ENCODE results near the gene LMF1.

Gene LMF1

DNA sequence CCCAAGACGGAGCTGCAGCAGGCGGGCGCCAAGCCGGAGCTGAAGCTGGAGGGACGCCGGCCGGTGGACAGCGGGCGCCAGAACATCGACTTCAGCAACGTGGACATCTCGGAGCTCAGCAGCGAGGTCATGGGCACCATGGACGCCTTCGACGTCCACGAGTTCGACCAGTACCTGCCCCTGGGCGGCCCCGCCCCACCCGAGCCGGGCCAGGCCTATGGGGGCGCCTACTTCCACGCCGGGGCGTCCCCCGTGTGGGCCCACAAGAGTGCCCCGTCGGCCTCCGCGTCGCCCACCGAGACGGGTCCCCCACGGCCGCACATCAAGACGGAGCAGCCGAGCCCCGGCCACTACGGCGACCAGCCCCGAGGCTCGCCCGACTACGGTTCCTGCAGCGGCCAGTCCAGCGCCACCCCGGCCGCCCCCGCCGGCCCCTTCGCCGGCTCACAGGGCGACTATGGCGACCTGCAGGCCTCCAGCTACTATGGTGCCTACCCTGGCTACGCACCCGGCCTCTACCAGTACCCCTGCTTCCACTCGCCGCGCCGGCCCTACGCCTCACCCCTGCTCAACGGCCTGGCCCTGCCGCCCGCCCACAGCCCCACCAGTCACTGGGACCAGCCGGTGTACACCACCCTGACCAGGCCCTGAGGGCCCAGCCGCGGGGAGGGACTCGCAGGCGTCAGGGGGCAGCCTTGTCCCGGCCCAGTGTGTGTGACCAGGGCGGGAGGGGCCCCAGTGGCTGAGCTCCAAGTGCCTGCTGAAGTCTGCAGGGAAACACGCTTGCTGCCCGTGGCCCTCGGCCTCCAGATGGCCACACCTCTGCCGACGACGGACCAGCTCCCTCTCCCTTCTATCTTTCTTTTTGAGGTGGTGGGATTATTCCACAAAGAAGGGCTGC lies 14.2 kb upstream of the LMF1 start:
- TF ChIP-seq, protein P1, sequence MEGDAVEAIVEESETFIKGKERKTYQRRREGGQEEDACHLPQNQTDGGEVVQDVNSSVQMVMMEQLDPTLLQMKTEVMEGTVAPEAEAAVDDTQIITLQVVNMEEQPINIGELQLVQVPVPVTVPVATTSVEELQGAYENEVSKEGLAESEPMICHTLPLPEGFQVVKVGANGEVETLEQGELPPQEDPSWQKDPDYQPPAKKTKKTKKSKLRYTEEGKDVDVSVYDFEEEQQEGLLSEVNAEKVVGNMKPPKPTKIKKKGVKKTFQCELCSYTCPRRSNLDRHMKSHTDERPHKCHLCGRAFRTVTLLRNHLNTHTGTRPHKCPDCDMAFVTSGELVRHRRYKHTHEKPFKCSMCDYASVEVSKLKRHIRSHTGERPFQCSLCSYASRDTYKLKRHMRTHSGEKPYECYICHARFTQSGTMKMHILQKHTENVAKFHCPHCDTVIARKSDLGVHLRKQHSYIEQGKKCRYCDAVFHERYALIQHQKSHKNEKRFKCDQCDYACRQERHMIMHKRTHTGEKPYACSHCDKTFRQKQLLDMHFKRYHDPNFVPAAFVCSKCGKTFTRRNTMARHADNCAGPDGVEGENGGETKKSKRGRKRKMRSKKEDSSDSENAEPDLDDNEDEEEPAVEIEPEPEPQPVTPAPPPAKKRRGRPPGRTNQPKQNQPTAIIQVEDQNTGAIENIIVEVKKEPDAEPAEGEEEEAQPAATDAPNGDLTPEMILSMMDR (IDR thresholded peaks at IDR 0.05; ENCODE audit: extremely low read depth, missing control alignments), result no peak
- no peak for DNase-seq (ENCODE audit: low spot score)

DNA sequence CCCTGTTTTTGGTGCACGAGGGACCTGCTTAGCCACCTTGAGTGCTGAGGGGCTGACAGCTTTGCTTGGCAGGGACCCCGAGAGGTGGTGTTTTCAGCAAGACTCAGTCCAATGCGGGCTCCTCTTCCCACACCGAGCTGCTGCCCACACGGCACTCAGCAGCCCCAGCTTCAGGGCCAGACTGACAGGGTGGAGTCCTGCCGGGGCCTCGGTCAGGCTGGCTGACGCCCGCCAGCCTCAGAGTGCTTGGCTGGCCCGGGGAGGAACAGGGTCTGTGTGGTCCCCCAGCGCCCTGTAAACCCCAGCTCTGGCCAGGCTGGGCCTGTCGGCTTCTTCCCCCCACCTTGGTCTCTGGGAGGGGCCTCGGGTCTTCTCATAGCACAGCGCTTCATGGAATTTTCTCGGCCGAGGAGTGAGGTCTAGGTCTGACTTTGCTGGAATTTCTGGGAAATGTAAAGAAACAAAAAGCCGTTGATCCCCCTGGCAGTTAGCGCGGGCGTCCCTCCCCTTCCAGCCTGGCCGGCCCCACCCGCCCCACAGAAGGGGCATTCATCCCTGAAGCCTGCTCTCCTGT lies 13.4 kb upstream of the LMF1 start:
- TF ChIP-seq, protein P1 (IDR thresholded peaks at IDR 0.05; ENCODE audit: extremely low read depth, missing control alignments), result no peak
- DNase-seq (ENCODE audit: low spot score), result no peak

DNA sequence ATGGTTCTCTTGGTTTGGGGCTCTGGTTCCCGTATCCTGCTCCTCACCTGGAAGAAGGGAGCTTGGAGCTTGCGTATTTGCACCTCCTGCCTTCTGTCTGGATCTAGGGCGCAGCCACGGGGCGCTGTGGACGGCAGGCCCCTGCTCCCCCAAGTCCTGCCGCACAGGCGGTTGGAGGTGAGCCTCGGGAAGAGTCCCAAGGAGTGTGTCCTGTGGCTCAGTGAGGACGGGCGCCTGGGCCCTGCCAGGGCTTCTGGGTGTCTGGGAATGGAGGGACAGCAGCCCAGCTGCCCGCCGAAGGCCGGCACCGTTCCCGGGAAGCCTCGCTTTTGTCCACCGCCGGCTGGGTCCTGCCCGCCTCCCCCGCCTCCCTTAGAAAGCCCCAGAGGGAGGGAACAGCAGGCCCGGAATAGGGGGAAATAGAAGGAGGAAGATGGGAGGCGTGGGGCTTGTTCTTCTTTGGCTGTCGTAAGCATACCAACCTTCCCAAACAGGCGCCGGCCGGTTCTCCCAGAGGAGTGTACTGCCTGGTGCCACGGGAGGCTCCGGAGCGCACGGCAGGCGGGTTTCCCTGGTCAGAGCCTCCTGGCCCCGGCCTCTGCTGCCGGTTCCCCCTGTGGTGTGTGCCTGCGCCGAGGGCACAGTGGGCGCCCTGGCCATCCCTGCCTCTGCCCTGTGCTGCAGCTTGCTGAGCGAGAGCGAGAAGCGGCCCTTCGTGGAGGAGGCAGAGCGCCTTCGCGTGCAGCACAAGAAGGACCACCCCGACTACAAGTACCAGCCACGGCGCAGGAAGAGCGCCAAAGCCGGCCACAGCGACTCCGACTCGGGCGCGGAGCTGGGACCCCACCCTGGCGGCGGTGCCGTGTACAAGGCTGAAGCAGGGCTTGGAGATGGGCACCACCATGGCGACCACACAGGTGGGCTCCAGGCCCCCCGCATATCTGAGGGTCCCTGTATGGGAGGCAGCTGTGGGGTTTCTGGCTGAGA lies 12.6 kb upstream of the LMF1 start:
- TF ChIP-seq, protein P1 (IDR thresholded peaks at IDR 0.05; ENCODE audit: extremely low read depth, missing control alignments), result no peak
- DNase-seq (ENCODE audit: low spot score), result no peak

DNA sequence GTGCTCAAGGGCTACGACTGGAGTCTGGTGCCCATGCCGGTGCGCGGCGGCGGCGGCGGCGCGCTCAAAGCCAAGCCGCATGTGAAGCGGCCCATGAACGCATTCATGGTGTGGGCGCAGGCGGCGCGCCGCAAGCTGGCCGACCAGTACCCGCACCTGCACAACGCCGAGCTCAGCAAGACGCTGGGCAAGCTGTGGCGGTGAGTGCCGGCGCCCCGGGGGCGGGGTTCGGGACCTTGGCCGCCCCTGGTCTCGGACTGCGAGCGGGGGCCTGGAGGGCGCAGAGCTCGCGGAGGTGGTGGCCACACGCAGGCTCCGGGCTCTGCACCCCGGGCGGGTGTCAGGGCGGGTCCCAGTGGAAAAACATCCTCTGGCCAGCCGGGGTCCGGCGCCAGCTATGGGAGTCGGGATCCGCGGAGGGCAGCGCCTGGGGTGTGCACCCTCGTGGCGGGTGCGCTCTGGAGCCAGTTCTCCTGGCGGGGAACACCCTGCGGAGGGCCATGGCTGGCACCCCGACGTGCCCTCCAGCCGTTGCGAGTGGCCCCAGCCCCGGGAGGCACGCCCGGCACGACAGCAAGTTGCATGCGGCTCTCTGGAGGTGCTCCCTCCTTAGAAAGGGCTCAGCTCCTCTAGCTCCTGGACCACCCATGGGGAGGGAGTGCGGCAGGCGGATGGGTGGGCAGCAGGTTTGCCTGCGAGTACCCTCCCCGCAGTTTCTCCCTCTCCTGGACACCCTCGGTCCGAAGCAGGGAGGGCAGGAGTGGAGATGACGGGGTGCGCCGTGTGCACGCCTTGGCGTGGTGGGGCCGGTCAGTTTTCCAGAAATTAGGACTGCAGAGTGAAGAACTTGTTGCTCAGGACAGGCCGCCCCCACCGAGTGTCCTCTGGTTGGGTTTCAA lies 11.6 kb upstream of the LMF1 start:
- no peak for DNase-seq (ENCODE audit: low spot score)
- TF ChIP-seq, protein P1 (IDR thresholded peaks at IDR 0.05; ENCODE audit: extremely low read depth, missing control alignments), result no peak

DNA sequence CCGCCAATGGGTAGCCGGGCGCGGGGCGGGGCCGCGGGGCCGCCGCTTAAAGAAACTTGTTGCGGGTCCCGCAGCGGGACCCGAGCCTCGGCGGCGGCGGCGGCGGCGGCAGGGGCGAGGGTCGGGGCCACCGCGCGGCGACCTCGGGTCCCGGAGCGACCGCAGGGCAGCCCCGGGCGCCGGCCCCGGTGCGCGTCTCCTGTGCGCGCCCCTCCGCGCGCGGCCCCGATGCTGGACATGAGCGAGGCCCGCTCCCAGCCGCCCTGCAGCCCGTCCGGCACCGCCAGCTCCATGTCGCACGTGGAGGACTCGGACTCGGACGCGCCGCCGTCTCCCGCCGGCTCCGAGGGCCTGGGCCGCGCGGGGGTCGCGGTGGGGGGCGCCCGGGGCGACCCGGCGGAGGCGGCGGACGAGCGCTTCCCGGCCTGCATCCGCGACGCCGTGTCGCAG lies 10.9 kb upstream of the LMF1 start, which contains the start of gene SOX8:
Gene SOX8, plus strand, starts transcription at position 76 of the 450 bp plus-strand sequence. Its CDS starts 153 bp downstream, at position 229.
- TF ChIP-seq, protein P1 (IDR thresholded peaks at IDR 0.05; ENCODE audit: extremely low read depth, missing control alignments), result no peak
- DNase-seq (ENCODE audit: low spot score), result peak; percentile 58

DNA sequence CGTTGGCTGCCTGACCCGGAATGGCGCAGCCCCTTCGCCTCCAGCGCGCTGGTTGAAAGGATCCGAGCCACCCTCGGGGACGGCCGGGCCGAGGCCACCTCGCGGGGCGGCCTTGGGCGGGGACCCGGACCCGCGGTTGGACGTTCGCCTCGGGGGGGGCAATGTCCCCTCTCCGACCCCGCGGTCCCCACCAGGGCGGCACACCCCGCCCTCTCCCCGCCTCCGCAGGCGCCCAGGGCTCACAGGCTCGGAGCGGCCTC lies 9.7 kb upstream of the LMF1 start:
- DNase-seq (ENCODE audit: low spot score), result no peak
- TF ChIP-seq, protein P1 (IDR thresholded peaks at IDR 0.05; ENCODE audit: extremely low read depth, missing control alignments), result no peak
